T1000 (cell line): Measurements from ENCODE around the gene UBE2O.

Source experiments
- DNase-seq: peaks from one replicate; lab custom pipeline; 2025; ENCODE audit warnings: mixed read lengths; lab: John Stamatoyannopoulos, UW

The UBE2O gene

DNA sequence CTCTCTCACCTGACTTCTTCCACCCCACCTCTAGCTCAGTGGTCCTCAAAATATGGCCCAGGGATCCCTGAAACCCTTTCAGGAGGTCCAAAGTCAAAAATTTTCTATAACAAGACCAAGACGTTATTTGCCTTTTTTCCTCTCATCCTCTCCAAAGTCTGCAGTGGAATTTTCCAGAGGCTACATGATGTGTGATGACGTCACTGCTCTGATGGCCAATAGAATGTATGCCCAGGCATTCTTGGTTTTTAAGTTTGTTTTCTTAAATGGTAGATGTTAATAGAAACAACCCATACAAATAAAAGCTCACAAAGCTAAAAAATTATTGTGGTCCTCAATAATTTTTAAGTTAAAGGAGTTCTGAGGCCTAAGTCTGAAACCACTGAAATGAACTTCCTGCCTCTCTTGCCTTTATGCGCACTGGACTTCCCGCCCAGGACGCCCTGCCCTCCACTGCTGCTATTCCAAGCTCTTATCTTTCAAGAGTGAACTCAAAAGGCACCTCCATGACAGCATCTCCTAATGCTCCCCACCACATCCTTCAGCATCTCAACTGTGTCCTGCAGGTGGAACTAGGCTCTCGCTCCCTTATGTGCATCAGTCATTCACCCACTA, 13.5 kb downstream of the UBE2O start:
- DNase-seq: no peak

DNA sequence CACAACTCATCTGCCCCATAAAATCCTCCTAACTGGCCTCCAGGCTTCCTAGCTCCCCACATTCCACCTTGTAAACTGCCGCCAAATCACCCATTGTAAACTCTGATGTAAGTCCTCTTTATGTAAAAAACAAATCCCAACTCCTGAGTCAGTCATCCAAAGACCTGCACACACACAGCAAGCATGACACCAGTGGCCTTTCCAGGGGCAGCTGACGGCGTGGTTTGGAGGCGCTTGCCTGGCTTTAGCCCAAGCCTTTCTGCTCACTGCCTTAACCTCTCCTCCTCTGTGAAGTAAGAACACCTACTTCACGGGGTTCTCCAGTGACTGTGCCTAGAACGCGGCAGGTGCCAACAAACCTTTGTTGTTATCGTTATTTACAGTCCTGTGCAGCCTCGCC, 14.0 kb downstream of the UBE2O start:
- no peak for DNase-seq

DNA sequence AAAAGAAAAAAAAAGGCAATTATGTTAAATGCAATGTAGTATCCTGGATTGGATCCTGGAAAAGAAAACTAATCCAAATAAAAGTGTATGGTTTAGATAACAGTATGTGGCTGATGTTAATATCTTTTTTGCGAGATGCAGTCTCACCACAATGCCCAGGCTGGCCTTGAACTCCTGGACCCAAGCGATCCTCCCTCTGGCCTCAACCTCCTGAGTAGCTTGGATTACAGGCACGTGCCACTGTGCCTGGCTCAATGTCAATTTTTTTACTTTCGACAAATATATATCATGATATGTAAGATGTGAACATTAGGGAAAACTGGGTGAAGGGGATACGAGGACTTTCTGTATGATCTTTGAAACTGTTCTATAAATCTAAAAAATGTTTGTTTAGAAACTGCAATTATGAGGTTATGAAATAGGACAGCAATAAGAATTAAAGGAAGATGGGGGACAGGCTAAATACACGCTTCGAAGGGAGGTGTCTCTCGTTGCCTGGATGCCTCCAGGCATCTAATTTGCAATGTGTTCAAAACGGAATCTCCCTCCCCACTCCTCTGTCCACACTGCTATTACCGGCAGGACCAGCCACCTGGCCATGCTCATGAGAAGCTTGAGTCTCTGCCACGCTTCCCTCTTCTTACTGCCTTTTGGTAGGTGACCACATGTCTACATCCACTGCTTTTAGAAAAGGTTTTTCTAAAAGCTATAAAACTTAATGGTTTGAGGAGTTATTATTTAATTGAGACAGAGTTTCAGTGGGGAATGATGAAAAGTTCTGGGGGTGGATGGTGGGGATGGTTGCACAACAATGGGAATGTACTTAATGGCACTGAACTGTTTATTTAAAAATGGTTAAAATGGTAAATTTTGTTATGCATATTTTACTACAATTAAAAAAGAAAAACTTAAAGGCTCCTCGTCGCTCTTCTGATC, 15.2 kb downstream of the UBE2O start:
- no peak for DNase-seq

DNA sequence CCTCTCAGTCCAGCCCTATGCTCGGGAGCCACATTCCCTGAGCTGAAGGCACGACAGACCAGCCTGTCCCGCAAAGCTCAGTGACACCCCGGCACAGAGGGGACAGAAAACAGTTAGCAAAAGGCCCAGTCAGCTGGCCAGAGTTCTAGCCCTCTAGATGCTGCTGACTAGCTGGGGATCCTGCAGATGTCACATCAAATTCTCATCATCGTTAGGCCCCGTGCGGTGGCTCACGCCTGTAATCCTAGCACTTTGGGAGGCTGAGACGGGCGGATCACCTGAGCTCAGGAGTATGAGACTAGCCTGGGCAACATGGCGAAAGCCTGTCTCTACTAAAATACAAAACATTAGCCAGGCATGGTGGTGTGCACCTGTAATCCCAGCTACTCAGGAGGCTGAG, 17.2 kb downstream of the UBE2O start:
- DNase-seq: no peak

DNA sequence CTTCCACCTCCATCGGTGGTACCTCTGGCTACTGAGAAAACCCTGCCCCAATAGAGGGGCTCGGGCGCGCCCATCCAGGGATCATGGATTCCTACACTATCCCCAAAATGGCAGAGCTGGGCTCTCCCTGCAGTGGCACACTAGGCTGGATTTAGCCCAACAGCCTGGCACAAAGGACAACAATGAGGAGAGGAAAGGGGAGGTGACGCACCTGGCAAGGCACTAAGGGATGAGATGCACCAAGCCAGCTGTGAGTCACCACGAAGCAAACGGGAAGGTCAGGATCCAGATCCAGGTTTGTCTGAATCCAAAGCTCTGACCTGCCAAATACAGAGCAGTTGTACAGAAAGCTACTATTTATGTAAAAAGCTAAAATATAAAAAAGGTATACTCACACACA, 18.1 kb downstream of the UBE2O start:
- DNase-seq: no peak

DNA sequence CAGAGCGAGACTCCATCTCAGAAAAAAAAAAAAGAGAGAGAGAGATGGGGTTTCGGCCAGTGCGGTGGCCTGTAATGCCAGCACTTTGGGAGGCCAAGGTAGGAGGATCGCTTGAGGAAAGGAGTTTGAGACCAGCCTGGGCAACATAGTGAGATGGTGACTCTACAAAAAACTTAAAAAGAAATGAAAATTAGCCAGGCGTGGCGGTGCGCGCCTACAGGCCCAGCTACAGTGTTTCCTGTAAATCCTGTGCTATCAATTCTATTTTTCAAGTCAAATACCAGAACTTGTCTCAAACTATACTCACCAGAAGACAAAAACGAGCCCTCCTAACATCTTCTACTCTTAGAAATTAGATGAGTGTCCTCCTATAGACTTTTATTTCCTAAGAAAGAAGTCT, 19.3 kb downstream of the UBE2O start:
- DNase-seq: no peak

DNA sequence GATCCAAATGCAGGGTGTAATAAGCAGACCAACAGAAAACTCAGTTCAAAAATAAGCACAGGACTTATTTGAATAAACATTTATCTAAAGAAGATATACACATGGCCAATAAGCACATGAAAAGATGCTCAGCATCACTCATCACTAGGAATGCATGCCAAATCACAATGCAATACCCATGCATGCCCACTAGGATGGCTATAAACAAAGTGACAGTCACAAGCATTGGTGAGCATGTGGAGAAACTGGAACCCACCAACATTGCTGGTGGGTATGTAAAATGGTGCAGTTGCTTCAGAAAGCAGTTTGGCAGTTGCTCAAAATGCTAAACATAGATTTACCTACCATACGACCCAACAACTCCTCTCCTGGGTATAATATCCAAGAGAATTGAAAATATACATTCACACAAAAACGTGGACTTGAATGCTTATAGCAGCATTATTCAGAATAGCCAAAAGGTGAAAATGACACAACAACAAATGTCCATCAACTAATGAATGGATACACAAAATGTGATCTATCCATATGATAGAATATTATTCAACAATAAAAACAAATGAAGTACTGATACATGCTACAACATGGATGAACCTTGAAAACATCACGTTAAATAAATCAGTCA, 20.1 kb downstream of the UBE2O start:
- DNase-seq: no peak

DNA sequence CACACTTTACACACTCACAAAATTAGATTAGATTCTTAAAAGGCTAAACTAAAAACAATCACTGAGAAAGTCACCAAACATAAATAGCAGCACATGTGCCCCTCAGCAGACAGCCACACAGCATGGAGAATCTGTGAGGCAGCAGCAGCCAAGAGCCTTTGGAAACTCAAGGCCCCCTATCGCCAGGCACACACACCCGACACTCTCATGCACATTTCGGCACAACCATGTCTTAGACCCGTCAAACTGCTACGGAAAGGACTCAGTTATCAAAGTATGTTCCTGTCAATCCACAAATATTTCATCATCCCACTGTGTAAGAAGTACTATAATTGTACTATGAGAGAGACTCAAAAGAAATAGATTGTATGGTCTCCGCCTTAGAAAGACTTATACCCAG, 20.9 kb downstream of the UBE2O start:
- DNase-seq: no peak

DNA sequence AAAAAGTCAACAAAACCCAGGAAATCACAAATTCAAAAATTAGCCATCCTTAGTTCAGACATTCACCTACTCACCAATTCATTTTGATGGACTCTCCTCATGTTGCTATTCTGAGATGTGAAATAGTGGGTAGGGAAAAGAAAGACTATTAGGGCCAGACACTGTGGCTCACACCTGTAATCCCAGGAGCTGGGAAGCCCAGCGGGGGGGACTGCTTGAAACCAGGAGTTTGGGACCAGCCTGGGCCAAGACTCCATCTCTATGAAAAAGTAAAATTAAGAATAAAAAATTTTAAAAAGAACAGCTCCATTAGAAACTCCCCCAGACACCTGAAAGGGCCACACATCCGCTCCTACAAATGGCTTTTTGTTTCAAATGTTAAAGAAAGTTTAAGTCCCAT, 21.4 kb downstream of the UBE2O start:
- DNase-seq: no peak

DNA sequence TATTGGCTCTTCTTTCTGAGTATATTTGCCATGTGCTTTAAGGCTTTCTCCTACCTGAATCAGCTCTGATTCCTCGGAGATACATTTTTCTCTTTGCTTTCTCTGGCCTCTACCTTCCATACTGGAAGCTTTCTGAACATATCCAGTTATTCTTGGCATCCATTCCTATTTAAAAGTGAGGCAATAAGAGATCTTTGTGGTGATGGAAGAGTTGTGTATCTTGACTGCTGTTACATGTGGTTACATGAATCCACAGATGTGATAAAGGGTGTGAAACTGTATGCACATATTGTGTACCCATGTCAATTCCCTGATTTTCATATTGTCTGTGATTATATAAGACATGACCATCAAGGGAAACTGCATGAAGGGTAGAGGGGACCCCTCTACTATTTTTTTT, 24.4 kb downstream of the UBE2O start:
- DNase-seq: no peak

DNA sequence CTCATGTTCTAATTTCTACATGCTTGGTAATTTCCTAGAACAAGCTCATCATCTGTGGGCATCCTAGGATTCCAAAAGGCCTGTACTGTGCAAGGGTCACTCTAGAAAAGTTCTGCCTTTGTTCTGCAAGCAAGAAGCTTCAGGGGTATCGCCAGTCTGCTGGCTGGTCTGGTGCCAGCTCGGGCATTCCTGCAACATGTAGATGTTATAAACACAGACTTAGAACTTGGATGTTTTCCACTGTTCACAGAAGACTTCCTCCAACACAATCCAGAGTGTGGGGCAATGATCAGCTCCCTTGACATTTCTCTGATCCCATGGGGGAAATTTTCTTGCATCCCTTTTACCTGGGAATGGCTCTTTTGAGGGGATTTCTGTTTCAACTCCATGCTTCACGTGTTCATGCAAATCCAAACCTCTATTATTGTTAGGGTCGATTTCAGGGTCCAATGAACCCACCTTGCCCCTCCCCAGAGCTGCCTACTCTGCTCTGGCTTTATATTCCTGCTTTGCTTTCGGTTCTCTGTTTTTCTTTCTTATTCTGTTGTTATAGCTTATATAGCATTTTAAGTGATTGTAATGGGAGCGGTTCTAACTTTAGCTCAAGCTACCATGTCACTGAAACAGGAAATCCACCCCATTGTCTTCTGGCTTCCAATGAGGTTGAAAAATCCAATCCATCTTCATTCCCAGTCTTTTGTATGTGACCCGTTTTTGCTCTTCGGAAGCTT, 25.3 kb downstream of the UBE2O start:
- no peak for DNase-seq

DNA sequence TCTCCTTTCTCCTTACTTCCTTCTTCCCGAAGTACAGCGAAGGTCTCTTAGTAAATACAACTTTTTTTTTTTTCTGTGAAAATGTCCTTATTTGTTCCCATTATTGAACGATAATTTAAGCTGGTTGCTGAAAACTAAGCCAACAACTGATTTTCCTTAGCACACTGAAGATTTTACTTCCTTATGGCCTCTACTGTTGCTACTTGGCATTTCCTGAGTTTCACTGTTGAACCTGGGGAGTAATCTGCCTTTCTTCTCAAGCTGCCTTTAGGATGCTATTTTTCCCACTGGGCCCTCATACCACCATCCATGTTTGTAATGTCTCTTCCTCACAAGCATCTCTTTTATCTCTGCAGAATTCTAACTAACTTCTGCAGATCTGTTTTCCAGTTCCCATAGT, 26.1 kb downstream of the UBE2O start:
- no peak for DNase-seq

DNA sequence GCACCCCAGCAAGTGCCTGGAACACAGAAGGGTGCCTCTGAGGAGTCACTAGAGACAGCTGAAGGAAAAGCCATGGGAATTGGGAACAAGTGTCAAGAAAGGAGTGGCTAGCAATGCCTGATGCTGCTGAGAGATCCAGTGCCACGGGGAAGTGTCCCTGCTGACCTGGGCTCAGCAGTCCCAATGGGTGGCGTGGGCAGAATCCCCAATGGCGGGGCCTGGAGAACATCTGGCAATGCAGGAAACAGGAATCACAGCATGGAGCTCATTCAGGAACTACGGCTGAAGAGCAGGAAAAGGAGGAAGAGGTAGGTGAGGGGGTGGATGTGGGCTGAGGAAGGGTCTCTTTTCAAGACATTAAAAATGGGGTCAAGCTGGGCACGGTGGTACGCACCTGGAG, 30.1 kb downstream of the UBE2O start:
- no peak for DNase-seq

DNA sequence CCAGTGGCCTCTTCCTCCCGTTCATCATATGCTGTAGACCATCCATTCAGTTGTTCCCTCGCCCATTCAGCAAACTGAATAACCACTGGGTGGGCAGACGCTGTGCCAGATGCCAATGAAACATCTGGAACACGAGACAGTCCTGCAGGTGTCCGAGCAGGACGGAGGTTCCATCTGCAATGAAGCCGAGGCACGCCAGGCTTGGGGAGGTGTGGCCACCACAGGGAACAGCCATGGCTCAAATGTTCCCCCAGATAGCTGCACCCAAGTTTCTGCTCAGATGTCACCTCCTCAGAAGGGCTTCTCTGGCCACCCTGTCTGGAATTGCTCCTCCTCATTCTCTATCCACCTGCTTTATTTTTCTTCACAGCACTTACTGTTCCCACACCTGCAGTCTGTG, 30.5 kb downstream of the UBE2O start:
- no peak for DNase-seq

DNA sequence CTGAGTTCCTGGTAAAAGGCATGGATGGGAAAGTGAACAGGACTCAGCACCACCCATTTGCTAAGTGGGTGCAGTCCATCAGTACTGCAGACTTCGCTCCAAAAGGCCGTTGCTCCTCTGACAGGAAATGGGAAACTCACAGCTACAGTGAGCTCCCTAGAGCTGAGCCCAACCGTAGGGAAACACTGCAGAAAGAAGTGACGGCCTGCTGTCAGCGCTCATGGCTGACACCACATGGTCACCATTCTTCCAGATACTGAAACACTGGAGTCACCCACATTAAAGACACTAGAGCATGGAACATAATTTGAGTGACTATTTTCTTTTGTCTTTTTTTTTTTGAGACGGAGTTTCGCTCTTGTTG, 31.9 kb downstream of the UBE2O start:
- DNase-seq: no peak

DNA sequence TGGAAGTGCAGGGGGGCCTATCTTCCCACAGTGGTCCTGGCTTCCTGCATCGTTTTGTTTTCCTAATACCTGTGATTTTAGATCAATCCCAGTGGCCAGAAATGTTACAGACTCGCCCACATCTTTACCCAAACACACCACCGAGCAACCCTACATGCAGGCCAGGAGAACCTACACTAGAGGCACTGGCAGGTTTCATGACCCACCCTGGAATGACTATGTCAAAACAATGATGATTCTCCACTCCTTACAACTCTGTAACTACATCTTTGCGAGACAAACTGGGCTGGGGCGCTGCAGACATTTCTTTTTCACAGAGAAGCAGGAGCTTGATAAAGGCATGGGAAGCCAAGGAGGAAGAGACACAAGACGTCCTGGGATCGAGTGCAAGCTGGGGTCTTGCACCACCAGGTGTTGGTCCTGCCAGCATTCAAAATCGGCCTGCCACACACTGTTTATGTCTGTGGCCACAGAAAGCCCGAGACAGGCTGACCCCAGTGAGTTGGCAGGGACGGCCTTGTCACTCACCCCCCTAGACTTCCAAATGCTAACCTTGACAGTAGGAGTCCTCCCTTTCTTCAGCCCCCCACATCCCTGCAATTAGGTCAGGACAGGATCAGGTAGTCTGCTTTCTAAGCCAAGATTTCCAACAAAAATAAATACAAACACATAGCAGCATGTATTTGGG, 32.5 kb downstream of the UBE2O start:
- DNase-seq: no peak

DNA sequence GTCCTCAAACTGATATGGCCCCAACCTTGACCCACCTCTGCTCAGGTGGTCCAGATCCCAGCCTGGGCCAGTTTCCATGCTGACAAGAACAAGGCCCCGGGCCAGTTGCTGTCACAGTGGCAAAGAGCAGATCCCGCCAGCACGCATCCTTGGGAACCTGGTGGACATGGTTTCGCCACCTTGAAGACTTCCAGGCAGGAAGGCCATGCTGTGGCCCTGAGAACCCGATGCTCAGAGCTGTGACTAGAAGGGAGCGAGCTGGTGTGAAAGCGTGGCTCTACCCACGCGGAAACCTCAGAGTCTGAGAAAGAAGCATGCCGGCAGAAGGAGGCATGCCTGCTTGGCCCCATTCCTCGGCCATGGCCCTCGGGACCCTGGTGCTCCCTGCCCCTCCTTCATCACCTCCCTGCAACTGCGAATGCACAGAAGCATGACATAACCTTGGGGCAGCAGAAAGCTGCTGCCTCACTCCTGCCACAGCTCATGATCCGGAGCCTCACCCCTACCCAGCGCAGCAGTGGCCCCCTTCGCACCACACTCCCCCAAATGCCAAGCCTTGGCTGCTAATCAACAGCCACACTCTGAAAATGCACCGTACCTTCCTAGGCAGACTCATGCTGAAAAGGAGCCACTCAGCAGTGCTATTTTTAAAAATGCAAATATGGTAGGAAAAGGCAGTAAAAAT, 33.2 kb downstream of the UBE2O start:
- no peak for DNase-seq

DNA sequence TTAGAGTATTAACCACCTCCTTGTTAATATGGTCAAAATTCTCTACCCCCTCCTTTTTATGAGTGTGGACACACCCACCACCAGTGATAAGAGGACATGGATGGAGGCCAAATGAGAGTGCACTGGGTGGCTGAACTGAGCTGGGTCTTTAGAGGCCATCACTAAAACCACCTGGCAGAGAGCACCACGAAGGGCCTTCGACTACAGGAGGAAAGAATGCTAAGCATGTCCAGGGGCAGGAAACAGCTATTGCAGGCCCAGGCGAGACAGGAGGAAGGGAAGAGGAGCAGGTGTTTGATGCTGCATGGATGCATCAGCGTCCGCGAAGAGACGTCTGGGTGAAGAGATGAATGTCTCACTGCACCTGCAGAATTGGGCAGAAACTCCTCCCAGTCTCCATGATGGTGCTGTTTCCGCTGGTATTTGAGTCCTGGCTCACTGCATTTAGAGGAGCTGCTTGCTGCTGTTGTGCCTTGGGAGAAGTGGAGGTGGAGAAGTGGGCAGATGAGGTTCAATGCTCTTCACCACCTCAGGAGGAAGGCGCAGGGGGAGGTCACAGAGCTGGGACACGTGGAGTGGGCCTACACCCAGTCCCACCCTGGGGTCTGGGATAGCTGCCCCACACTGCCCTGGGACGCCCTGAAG, 35.3 kb downstream of the UBE2O start:
- no peak for DNase-seq

DNA sequence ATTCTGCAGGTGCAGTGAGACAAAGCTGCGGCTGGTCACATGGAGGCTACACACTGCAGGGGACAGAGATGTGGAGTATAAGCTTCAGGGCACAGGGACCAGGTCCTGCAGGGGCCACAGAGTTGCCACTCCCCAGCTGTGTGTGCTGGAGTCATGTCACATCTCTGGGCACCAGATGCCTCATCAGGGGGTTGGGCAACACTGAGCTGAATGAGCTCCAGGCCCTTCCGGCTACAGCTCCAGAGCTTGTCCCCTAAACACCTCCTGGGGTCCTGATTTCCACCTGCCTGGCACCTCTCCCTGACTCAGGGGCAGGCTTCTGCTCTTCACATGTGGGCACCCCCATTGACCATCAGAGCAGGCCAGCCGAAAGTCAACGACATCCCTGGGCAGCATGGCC, 36.1 kb downstream of the UBE2O start:
- DNase-seq: no peak

DNA sequence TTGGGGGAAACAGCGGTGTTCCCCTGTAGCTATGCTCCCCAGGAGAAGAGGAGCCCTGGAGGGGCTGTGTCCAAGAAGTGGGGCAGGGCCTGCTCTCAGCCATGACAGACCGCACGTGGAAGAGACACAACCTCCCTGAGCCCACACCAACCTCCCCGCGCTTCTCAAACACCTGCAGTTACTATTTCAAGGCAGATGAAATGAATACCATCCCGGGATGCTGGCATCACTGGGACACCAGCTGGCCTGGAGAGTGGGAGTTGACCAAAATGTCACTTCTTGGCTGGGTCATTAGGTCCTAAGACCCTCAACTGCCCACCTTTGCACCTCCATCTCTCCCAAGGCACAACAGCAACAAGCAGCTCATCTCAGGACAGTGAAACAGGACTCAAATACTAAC, 36.5 kb downstream of the UBE2O start:
- DNase-seq: no peak

DNA sequence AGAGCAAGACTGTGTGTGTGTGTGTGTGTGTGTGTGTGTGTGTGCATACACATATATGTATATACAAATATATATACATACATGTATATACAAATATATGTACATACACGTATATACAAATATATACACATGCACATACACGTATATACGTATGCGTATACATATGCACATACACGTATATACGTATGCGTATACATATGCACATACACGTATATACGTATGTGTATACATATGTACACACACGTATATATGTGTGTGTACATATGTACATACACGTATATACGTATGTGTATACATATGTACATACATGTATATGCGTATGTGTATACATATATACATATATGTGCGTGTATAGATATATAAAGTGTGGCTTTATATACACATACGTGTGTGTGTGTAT, 37.2 kb downstream of the UBE2O start:
- DNase-seq: no peak
